WI38 (cell line): ENCODE measurements around the gene DAZL.

ENCODE experiments used
- H3K4me3 ChIP-seq: 2 replicates; pipeline ENCODE4 v1.5.1; 2011; ENCODE audit warnings: low read depth, mild to moderate bottlenecking, control low read depth, low read length
- TF ChIP-seq, protein P1 (sequence below): IDR thresholded peaks from 2 replicates; pipeline ENCODE4 v1.5.1; 2012; ENCODE audit warnings: low read depth, mild to moderate bottlenecking, control low read depth, low read length

Gene DAZL

DNA sequence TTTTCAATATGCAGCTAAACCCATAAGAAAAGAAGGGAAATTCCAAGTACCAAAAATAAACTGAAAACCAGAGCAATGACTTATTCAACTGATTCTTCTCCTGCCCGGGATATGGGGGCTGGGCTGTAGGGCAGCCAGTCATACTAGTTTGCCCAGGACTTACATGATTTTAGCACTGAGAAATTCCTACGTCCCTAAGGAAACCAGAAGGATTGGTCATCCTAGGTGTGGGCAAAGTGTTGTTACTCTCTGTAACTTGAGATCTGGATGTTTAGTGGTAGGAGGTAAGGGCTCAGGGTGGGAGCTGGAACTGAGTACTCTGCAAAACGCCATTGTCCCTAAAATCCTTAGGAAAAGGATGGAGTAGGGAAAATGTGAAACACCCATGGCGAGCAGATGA is 1.2 kb upstream of the DAZL start:
- TF ChIP-seq, protein P1, sequence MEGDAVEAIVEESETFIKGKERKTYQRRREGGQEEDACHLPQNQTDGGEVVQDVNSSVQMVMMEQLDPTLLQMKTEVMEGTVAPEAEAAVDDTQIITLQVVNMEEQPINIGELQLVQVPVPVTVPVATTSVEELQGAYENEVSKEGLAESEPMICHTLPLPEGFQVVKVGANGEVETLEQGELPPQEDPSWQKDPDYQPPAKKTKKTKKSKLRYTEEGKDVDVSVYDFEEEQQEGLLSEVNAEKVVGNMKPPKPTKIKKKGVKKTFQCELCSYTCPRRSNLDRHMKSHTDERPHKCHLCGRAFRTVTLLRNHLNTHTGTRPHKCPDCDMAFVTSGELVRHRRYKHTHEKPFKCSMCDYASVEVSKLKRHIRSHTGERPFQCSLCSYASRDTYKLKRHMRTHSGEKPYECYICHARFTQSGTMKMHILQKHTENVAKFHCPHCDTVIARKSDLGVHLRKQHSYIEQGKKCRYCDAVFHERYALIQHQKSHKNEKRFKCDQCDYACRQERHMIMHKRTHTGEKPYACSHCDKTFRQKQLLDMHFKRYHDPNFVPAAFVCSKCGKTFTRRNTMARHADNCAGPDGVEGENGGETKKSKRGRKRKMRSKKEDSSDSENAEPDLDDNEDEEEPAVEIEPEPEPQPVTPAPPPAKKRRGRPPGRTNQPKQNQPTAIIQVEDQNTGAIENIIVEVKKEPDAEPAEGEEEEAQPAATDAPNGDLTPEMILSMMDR, result no peak

DNA sequence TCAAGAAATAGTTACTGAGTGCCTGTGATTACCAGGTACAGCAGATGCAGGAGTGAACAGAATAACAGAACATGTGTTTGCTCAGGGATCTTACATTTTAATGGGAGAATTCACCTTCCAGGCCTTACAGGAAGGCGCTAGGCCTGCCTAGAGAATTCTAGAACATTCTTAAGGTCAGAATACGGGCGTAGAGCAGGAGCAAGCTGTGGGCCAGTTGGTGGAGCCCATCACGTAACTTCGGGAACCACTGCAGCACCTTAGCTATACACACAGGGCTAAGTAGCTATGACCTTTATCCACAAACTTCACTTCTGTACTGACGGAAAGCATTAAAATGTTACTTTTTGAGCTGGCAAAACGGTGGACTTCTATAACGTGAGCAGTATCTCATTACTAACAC is 743 bp upstream of the DAZL start:
- H3K4me3 ChIP-seq, result no peak overlapping the region
- TF ChIP-seq, protein P1, result no peak

More for the DNA sequence above, 1.2 kb upstream of the DAZL start:
- H3K4me3 ChIP-seq, result no peak overlapping the region

DNA sequence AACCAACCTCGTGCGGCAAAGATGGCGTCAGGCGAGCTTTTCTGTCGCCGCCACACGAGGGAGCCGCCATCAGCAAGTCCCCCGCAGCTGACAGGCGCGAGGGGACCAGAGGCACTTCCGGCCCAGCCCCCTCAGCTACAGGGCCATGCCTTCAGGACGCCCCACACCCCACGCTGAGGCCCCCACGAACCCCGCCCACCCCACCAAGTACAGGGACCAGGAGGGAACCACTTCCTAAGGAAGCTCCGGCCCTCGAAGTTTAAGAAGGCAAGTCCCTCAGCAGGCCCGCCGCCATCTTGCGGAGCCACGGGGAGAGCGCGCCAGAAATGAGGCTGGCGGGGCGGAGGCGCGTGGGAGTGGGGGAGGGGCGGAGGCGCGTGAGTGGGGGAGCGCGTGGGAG is 790 bp downstream of the DAZL start:
- TF ChIP-seq, protein P1, result no peak
- H3K4me3 ChIP-seq, result no peak overlapping the region

DNA sequence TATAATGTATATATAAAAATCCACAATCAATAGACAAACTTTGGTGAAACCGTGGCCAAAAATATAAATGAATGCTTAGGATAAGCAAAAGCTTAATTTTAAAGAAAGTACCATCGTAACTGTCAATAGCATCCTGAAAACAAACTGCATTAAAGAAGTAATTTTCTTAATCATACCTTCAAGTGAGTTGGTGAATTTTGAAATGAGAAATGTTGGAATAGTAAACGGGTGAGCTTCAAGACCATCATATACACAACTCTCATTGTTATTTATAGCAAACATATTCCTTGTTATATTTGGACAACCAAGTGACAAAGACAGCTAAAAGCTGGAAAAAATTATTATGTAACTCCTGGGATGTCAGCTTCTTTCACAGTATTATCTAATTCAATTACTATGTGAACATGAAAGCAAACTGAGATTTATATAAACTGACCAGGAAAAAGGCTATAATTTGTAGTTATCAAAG is 3.7 kb downstream of the DAZL start:
- TF ChIP-seq, protein P1, result no peak
- no peak overlapping the region for H3K4me3 ChIP-seq

DNA sequence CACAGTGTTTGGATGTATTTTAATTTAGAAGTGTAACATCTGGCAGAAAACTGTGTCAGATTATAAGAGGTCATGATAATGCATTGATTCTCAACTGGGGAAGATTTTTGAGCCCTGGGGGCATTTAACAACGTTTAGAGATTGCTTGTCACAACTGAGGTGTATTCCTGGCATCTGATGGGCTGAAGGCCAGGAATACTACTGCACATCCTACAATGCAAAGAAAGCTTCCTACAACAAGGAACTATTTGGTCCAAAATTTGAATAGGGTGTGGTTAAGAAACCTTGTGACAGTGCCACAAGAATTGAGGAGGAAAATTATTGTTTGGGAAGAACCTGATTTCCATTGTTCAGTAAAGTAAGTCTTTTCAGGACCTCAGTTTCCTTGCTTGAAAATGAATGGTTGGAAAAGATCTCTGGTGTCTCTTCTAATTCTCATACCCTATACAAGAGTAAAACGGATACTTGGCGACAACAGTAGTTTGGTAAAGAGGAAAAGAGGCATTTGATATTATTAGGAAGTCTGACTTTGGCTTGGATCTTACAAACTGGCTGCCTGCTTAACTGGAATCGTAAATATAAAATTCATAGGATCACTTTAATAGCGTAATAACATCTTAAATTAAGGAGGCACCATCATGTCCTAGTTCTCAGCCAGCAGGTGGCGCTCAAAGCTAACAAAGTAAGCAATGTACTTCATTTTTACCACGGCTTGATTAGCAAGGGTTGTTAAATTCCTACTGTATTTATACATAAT is 4.3 kb downstream of the DAZL start:
- TF ChIP-seq, protein P1, result peak; percentile 60
- H3K4me3 ChIP-seq, result no peak overlapping the region

DNA sequence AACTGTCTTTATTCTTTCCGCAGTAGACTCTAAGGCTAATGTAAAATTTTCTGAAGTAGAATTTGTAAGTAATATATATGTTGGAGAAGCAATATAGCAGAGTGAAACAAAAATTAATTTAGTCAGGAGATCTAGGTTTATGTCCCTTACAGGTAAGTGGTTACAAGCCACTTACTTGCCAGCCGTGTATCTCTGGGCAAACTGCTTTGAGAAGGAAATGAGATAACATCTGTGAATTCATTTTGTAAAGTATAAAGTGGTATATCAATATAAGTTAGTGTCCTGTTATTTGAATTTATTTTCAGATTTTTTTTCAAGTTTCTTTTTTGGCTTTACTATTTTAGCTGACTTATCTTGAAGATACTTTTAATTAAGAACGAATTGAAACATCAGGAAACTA is 5.5 kb downstream of the DAZL start:
- TF ChIP-seq, protein P1, result no peak
- H3K4me3 ChIP-seq, result no peak overlapping the region

DNA sequence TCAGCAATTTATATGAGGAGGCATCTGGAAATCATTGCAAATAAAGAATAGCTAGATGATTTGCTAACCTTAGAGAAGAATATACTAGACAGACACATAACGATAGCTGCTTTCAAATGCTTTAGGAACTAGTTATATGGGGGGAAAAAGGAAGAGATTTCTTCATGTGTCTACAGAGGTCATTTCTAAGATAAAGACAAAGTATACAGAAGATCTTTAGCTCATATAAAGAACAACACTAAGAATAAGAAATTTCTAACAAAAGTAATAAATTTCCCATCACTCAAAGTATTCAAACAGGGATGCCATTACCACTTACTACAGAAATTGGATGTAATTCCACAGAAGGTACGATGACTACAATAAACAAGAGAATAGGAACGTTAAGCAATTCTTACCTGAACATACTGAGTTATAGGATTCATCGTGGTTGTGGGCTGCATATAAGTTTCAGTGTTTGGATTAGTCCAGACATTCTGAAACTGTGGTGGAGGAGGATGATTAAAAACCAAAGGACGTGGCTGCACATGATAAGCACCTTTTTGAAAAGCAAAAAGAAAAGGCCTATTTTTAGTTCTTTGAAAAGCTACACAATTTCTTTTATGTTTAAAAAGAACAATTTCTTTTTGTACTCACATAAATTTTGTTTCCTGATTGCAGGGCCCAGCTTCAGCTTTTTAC is 8.7 kb downstream of the DAZL start:
- TF ChIP-seq, protein P1, result no peak
- H3K4me3 ChIP-seq, result no peak overlapping the region
